Adrenal gland (tissue), 5 donors: ENCODE measurements around the gene ANTXR2.

ENCODE experiments used
- POLR2A ChIP-seq, 2 donors: fragments of 450-650 bp; IDR thresholded peaks; one replicate each; pipeline ENCODE4 v1.6.1; 2017; ENCODE audit warnings: antibody characterized with exemption in 2 of 2, mild to moderate bottlenecking in 2 of 2, moderate library complexity in 1 of 2
- TF ChIP-seq, protein P1 (sequence below), 6 experiments: fragments of 450-650 bp in 4 of 6; fragments of 200-600 bp in 2 of 6; sonication (generic) in 1 of 6; IDR thresholded peaks; 1 replicate in 5 of 6; 2 replicates in 1 of 6; pipeline versions ENCODE4 v1.5.1 to v1.8.0; 2016 to 2021; ENCODE audit warnings: antibody characterized with exemption in 6 of 6, mild to moderate bottlenecking in 2 of 6, moderate library complexity in 1 of 6
- donor health status: DM: no; HTN: no; CAD: no.

DNA sequence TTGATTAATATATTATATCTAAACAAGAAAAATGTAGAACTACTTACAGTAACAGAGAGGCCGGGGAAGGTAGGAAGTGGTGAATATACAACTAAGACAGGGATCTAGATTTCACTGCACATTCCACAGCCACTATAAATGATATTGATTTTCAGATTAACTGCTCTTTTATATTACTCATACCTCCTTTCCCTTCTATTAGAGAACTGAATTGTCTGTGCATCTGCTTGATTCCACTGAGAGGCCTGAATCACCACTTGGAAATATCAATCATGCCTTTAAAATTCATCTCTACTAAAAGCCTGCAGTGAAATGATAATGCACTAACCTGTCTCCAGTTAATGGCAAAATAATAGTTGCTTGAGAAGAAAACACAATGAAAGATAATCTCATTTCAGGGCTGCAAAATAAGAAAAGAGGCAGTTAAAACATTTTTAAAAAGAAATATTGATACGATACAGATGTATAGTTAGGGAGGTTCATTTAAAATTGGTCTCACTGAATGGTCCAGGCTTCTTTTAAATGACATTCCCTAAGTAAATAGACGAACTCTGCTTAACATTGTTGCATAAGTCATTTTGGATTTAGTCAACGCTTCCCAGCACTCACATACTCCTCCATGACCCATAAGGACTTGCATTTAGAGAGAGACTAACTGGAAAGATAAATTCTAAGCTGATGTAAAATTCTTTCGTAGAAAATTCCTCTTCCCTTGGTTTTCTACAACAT, 3.8 kb downstream of the ANTXR2 start:
- TF ChIP-seq, protein P1, sequence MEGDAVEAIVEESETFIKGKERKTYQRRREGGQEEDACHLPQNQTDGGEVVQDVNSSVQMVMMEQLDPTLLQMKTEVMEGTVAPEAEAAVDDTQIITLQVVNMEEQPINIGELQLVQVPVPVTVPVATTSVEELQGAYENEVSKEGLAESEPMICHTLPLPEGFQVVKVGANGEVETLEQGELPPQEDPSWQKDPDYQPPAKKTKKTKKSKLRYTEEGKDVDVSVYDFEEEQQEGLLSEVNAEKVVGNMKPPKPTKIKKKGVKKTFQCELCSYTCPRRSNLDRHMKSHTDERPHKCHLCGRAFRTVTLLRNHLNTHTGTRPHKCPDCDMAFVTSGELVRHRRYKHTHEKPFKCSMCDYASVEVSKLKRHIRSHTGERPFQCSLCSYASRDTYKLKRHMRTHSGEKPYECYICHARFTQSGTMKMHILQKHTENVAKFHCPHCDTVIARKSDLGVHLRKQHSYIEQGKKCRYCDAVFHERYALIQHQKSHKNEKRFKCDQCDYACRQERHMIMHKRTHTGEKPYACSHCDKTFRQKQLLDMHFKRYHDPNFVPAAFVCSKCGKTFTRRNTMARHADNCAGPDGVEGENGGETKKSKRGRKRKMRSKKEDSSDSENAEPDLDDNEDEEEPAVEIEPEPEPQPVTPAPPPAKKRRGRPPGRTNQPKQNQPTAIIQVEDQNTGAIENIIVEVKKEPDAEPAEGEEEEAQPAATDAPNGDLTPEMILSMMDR (IDR thresholded peaks at IDR 0.05): no peak
- TF ChIP-seq POLR2A (IDR thresholded peaks at IDR 0.05): no peak
